ENCODE results near the gene LPAR1.
"Not testable (repeated sequence)": the region's sequence is repeated elsewhere in the genome, so short reads cannot be mapped to it uniquely, and the experiment has no call there.

LPAR1 gene

GRCh38 chr9:111038331-111039230 is at the start of gene LPAR1:
Gene LPAR1 (minus strand): TSS chr9:111038470. CDS start chr9:110972117, 66,353 bp downstream.
- DNase-seq: peak; percentile 76

GRCh38 chr9:111078391-111079038 is 40.2 kb upstream of the LPAR1 start:
- peak; percentile 27 for DNase-seq

- no peak for DNase-seq
Observed at GRCh38 chr9:111076519-111076918, 38.2 kb upstream of the LPAR1 start.

GRCh38 chr9:111076042-111076441 is 37.8 kb upstream of the LPAR1 start:
- DNase-seq: no peak

- DNase-seq: no peak
Observed at GRCh38 chr9:111074395-111074794, 36.1 kb upstream of the LPAR1 start.

- no peak for DNase-seq
Observed at GRCh38 chr9:111069183-111069582, 30.9 kb upstream of the LPAR1 start.

- no peak for DNase-seq
Observed at GRCh38 chr9:111068771-111069170, 30.5 kb upstream of the LPAR1 start.

- no peak for DNase-seq
Observed at GRCh38 chr9:111068383-111068730, 30.1 kb upstream of the LPAR1 start.

GRCh38 chr9:111066468-111066867 is 28.2 kb upstream of the LPAR1 start:
- DNase-seq: no peak

GRCh38 chr9:111065414-111065813 is 27.1 kb upstream of the LPAR1 start:
- DNase-seq: no peak

GRCh38 chr9:111064160-111064837 is 26.0 kb upstream of the LPAR1 start:
- DNase-seq: no peak

- no peak for DNase-seq
Observed at GRCh38 chr9:111063332-111063731, 25.1 kb upstream of the LPAR1 start.

- DNase-seq: no peak
Observed at GRCh38 chr9:111058166-111058565, 19.9 kb upstream of the LPAR1 start.

GRCh38 chr9:111056538-111056937 is 18.3 kb upstream of the LPAR1 start:
- DNase-seq: peak; percentile 78

- DNase-seq: peak; percentile 89
Observed at GRCh38 chr9:111052791-111053190, 14.5 kb upstream of the LPAR1 start.

GRCh38 chr9:111051400-111051799 is 13.1 kb upstream of the LPAR1 start:
- DNase-seq: peak; percentile 36

GRCh38 chr9:111050819-111051218 is 12.5 kb upstream of the LPAR1 start:
- peak; percentile 50 for DNase-seq

GRCh38 chr9:111047287-111047686 is 9.0 kb upstream of the LPAR1 start:
- not testable (repeated sequence) for DNase-seq

GRCh38 chr9:111041902-111042301 is 3.6 kb upstream of the LPAR1 start:
- DNase-seq: no peak

- DNase-seq: no peak
Observed at GRCh38 chr9:111040494-111040893, 2.2 kb upstream of the LPAR1 start.

- DNase-seq: no peak
Observed at GRCh38 chr9:111039231-111039906, 1.1 kb upstream of the LPAR1 start.

GRCh38 chr9:111037708-111038330 is 451 bp downstream of the LPAR1 start:
- DNase-seq: peak; percentile 52

- peak; percentile 37 for DNase-seq
Observed at GRCh38 chr9:111037356-111037707, 938 bp downstream of the LPAR1 start.
